NB4 (cell line): ENCODE measurements around the gene CEACAM20.
"Not testable (repeated sequence)": the region's sequence is repeated elsewhere in the genome, so short reads cannot be mapped to it uniquely, and the experiment has no call there.

Experiments used
- DNase-seq: peaks from one replicate; pipeline ENCODE4 v3.0.0; 2010; ENCODE audit warnings: low read depth
- H3K4me3 ChIP-seq: one replicate; pipeline ENCODE4 v1.5.1; 2011; ENCODE audit warnings: mild to moderate bottlenecking, low read depth, low read length, moderate library complexity
- CTCF ChIP-seq: IDR thresholded peaks from one replicate; pipeline ENCODE4 v1.5.1; 2012; ENCODE audit warnings: low read depth, low read length
- MAX ChIP-seq: IDR thresholded peaks from 2 replicates; pipeline ENCODE4 v1.6.1; 2011; ENCODE audit warnings: low read depth, low read length
- MYC ChIP-seq: IDR thresholded peaks from 2 replicates; pipeline ENCODE4 v1.6.1; 2011; ENCODE audit warnings: low read depth, low read length
- POLR2A ChIP-seq: IDR thresholded peaks from 2 replicates; pipeline ENCODE4 v1.6.1; 2011; ENCODE audit warnings: mild to moderate bottlenecking; ENCODE audit not compliant: insufficient read length; ENCODE audit errors: extremely low read depth

CEACAM20 gene

GRCh38 chr19:44496711-44497110 lies 32.8 kb downstream of the CEACAM20 start:
- no peak for DNase-seq
- TF ChIP-seq CTCF (no peak), POLR2A (no peak), MAX (no peak), MYC (no peak)
- H3K4me3 ChIP-seq: no peak overlapping the region

- peak; percentile 22 for DNase-seq
- no peak overlapping the region for H3K4me3 ChIP-seq
- TF ChIP-seq POLR2A (no peak), CTCF (no peak), MAX (no peak), MYC (no peak)
These were observed 52.7 kb downstream of the CEACAM20 start for GRCh38 chr19:44476559-44477408.

GRCh38 chr19:44468730-44469129 lies 60.7 kb downstream of the CEACAM20 start:
- H3K4me3 ChIP-seq, DNase-seq: not testable (repeated sequence)

- H3K4me3 ChIP-seq, DNase-seq: not testable (repeated sequence)
These were observed 66.7 kb downstream of the CEACAM20 start for GRCh38 chr19:44462600-44463286.
